ENCODE results near the gene SDSL.

The SDSL gene

GRCh38 chr12:113452458-113452857, 30.3 kb downstream of the SDSL start:
- no peak for DNase-seq

GRCh38 chr12:113453330-113453729, 31.1 kb downstream of the SDSL start:
- no peak for DNase-seq

- DNase-seq, result no peak
Measured at GRCh38 chr12:113456199-113456598, 34.0 kb downstream of the SDSL start.

- no peak for DNase-seq
Measured at GRCh38 chr12:113456761-113457160, 34.6 kb downstream of the SDSL start.

- no peak for DNase-seq
Measured at GRCh38 chr12:113457185-113457584, 35.0 kb downstream of the SDSL start.

- no peak for DNase-seq
Measured at GRCh38 chr12:113457710-113458109, 35.5 kb downstream of the SDSL start.

- DNase-seq, result no peak
Measured at GRCh38 chr12:113459981-113460380, 37.8 kb downstream of the SDSL start.

- no peak for DNase-seq
Measured at GRCh38 chr12:113461666-113462065, 39.5 kb downstream of the SDSL start.

- DNase-seq, result peak; percentile 42
Measured at GRCh38 chr12:113462117-113462774, 40.1 kb downstream of the SDSL start.

- no peak for DNase-seq
Measured at GRCh38 chr12:113462998-113463745, 41.0 kb downstream of the SDSL start.

GRCh38 chr12:113463746-113464451, 41.7 kb downstream of the SDSL start:
- no peak for DNase-seq

GRCh38 chr12:113464452-113464775, 42.2 kb downstream of the SDSL start:
- no peak for DNase-seq

GRCh38 chr12:113464852-113465719, 42.9 kb downstream of the SDSL start:
- no peak for DNase-seq

GRCh38 chr12:113465808-113466453, 43.8 kb downstream of the SDSL start:
- no peak for DNase-seq

- no peak for DNase-seq
Measured at GRCh38 chr12:113466454-113467141, 44.4 kb downstream of the SDSL start.

- no peak for DNase-seq
Measured at GRCh38 chr12:113467142-113467501, 44.9 kb downstream of the SDSL start.

- no peak for DNase-seq
Measured at GRCh38 chr12:113467502-113468364, 45.6 kb downstream of the SDSL start.

- DNase-seq, result no peak
Measured at GRCh38 chr12:113468365-113469223, 46.4 kb downstream of the SDSL start.

GRCh38 chr12:113469224-113469948, 47.2 kb downstream of the SDSL start:
- no peak for DNase-seq
